ENCODE measurements around the gene CCNO.

The CCNO gene

GRCh38 chr5:55232985-55233928, at the start of gene CCNO:
CCNO (minus strand) TSS chr5:55233608; CDS start chr5:55233523, 85 bp downstream.
- H3K4me3 ChIP-seq (ENCODE audit: low read depth, low read length): peak within 1 kb of the TSS; percentile 67
- TF ChIP-seq CTCF (IDR thresholded peaks at IDR 0.05; ENCODE audit: low read depth, low read length): peak; percentile 28; the same call in 1 of the 2 replicates
- no peaks in the 10 kb centered on the region for H3K9me3 ChIP-seq (ENCODE audit: severe bottlenecking)
- peaks cover 57% of the 10 kb centered on the region for H3K27me3 ChIP-seq (ENCODE audit: insufficient read depth, low read depth, severe bottlenecking)
- no peaks in the 10 kb centered on the region for H3K36me3 ChIP-seq
- no peak within 1 kb of the TSS for H3K27ac ChIP-seq
- peak; percentile 75 for DNase-seq

GRCh38 chr5:55278778-55279177, 45.4 kb upstream of the CCNO start:
- H3K36me3 ChIP-seq: peaks cover 66% of the 10 kb centered on the region
- DNase-seq: no peak
- TF ChIP-seq CTCF (IDR thresholded peaks at IDR 0.05; ENCODE audit: low read depth, low read length): no peak
- no peak overlapping the region for H3K27ac ChIP-seq
- no peaks in the 10 kb centered on the region for H3K27me3 ChIP-seq (ENCODE audit: insufficient read depth, low read depth, severe bottlenecking)
- H3K4me3 ChIP-seq (ENCODE audit: low read depth, low read length): no peak overlapping the region
- H3K9me3 ChIP-seq (ENCODE audit: severe bottlenecking): no peaks in the 10 kb centered on the region

GRCh38 chr5:55276771-55277170, 43.4 kb upstream of the CCNO start:
- H3K4me3 ChIP-seq (ENCODE audit: low read depth, low read length): no peak overlapping the region
- no peak for TF ChIP-seq CTCF (IDR thresholded peaks at IDR 0.05; ENCODE audit: low read depth, low read length)
- H3K36me3 ChIP-seq: peaks cover 68% of the 10 kb centered on the region
- no peaks in the 10 kb centered on the region for H3K27me3 ChIP-seq (ENCODE audit: insufficient read depth, low read depth, severe bottlenecking)
- H3K9me3 ChIP-seq (ENCODE audit: severe bottlenecking): no peaks in the 10 kb centered on the region
- DNase-seq: no peak
- H3K27ac ChIP-seq: no peak overlapping the region

GRCh38 chr5:55258339-55258738, 24.9 kb upstream of the CCNO start:
- H3K36me3 ChIP-seq: peaks cover 43% of the 10 kb centered on the region

GRCh38 chr5:55254802-55255201, 21.4 kb upstream of the CCNO start:
- no peaks in the 10 kb centered on the region for H3K9me3 ChIP-seq (ENCODE audit: severe bottlenecking)
- H3K27me3 ChIP-seq (ENCODE audit: insufficient read depth, low read depth, severe bottlenecking): no peaks in the 10 kb centered on the region
- H3K4me3 ChIP-seq (ENCODE audit: low read depth, low read length): no peak overlapping the region
- TF ChIP-seq CTCF (IDR thresholded peaks at IDR 0.05; ENCODE audit: low read depth, low read length): no peak
- no peak for DNase-seq
- peaks cover 16% of the 10 kb centered on the region for H3K36me3 ChIP-seq
- no peak overlapping the region for H3K27ac ChIP-seq

More at GRCh38 chr5:55258339-55258738, 24.9 kb upstream of the CCNO start:
- no peak for DNase-seq
- TF ChIP-seq CTCF (IDR thresholded peaks at IDR 0.05; ENCODE audit: low read depth, low read length): no peak
- H3K9me3 ChIP-seq (ENCODE audit: severe bottlenecking): no peaks in the 10 kb centered on the region
- no peaks in the 10 kb centered on the region for H3K27me3 ChIP-seq (ENCODE audit: insufficient read depth, low read depth, severe bottlenecking)
- no peak overlapping the region for H3K27ac ChIP-seq
- no peak overlapping the region for H3K4me3 ChIP-seq (ENCODE audit: low read depth, low read length)
